NCI-H526 (cell line): ENCODE measurements around the gene ZBTB20.

Source experiments
- DNase-seq, 2 experiments: peaks; one replicate each; lab custom pipeline; 2025; lab: John Stamatoyannopoulos, UW

The ZBTB20 gene

GRCh38 chr3:114673481-114673880 is 473.6 kb downstream of the ZBTB20 start:
- no peak for DNase-seq

GRCh38 chr3:114672692-114673447 is 474.2 kb downstream of the ZBTB20 start:
- DNase-seq, result no peak

- DNase-seq, result no peak
Measured at GRCh38 chr3:114671741-114672510, 475.2 kb downstream of the ZBTB20 start.

GRCh38 chr3:114669614-114670013 is 477.5 kb downstream of the ZBTB20 start:
- DNase-seq, result no peak

GRCh38 chr3:114668099-114668498 is 479.0 kb downstream of the ZBTB20 start:
- DNase-seq, result no peak

GRCh38 chr3:114666623-114667022 is 480.5 kb downstream of the ZBTB20 start:
- DNase-seq, result no peak

- DNase-seq, result no peak
Measured at GRCh38 chr3:114664006-114664405, 483.1 kb downstream of the ZBTB20 start.

GRCh38 chr3:114660808-114661207 is 486.3 kb downstream of the ZBTB20 start:
- DNase-seq, result no peak

- no peak for DNase-seq
Measured at GRCh38 chr3:114660124-114660523, 487.0 kb downstream of the ZBTB20 start.

GRCh38 chr3:114659109-114660061 is 487.7 kb downstream of the ZBTB20 start:
- no peak for DNase-seq

GRCh38 chr3:114651555-114651954 is 495.5 kb downstream of the ZBTB20 start:
- DNase-seq, result no peak

GRCh38 chr3:114650808-114651207 is 496.3 kb downstream of the ZBTB20 start:
- DNase-seq, result no peak

- DNase-seq, result no peak
Measured at GRCh38 chr3:114649331-114649730, 497.8 kb downstream of the ZBTB20 start.

GRCh38 chr3:114646526-114646925 is 500.6 kb downstream of the ZBTB20 start:
- DNase-seq, result peak; percentile 19 to 48

GRCh38 chr3:114645392-114645791 is 501.7 kb downstream of the ZBTB20 start:
- no peak for DNase-seq

- no peak for DNase-seq
Measured at GRCh38 chr3:114644367-114644766, 502.7 kb downstream of the ZBTB20 start.

GRCh38 chr3:114642951-114643741 is 503.9 kb downstream of the ZBTB20 start:
- no peak for DNase-seq

GRCh38 chr3:114640126-114640525 is 507.0 kb downstream of the ZBTB20 start:
- DNase-seq, result no peak

- DNase-seq, result no peak
Measured at GRCh38 chr3:114639171-114639570, 507.9 kb downstream of the ZBTB20 start.

- DNase-seq, result no peak
Measured at GRCh38 chr3:114635878-114636277, 511.2 kb downstream of the ZBTB20 start.

- no peak for DNase-seq
Measured at GRCh38 chr3:114634635-114635034, 512.5 kb downstream of the ZBTB20 start.
